CD4-positive, CD25-positive, alpha-beta regulatory T cell (primary cell): ENCODE data around the gene KRTAP10-2. TPM values are rescaled to one million over a fixed set of nuclear protein-coding genes. Genes with fewer than 3 reads are reported as not detected.
A peak's percentile ranks its signal among the peaks of the same experiment; 100 is the strongest.
"Not testable (repeated sequence)": the region's sequence is repeated elsewhere in the genome, so short reads cannot be mapped to it uniquely, and the experiment has no call there.

Experiments used
- ATAC-seq, 2 donors: fragments of 150-1000 bp; cut with Tn5 transposase; one replicate each; pipeline ENCODE4 v1.10.0; 2021; ENCODE audit warnings: low read depth in 2 of 2, moderate number of reproducible peaks in 2 of 2, moderate library complexity in 1 of 2
- DNase-seq, 3 donors: peaks; one replicate each; pipeline versions ENCODE4 v3.0.0 to v3.0.0-alpha.2; 2012 to 2022; ENCODE audit warnings: mixed read lengths in 1 of 3
- H3K27ac ChIP-seq: one replicate; pipeline ENCODE4 v1.7.0; 2013; ENCODE audit warnings: mild to moderate bottlenecking, low read length; ENCODE audit not compliant: insufficient read depth, poor library complexity, severe bottlenecking
- H3K27me3 ChIP-seq: one replicate; pipeline ENCODE4 v1.7.0; 2013; ENCODE audit warnings: low read length; ENCODE audit not compliant: control insufficient read depth, insufficient read depth
- H3K36me3 ChIP-seq: one replicate; pipeline ENCODE4 v1.7.0; 2013; ENCODE audit warnings: mild to moderate bottlenecking, low read length, moderate library complexity; ENCODE audit not compliant: control insufficient read depth, insufficient read depth
- H3K4me1 ChIP-seq: 2 replicates; pipeline ENCODE4 v1.7.0; 2013; ENCODE audit warnings: mild to moderate bottlenecking, low read length; ENCODE audit not compliant: insufficient read depth, control insufficient read depth, poor library complexity, severe bottlenecking
- H3K4me3 ChIP-seq: one replicate; pipeline ENCODE4 v1.7.0; 2013; ENCODE audit warnings: low read depth, mild to moderate bottlenecking, low read length, moderate library complexity
- H3K9me3 ChIP-seq, 2 experiments: 1 replicate in 1 of 2; 2 replicates in 1 of 2; pipeline ENCODE4 v1.7.0; 2013; ENCODE audit warnings: low read length in 2 of 2, mild to moderate bottlenecking in 1 of 2, moderate library complexity in 1 of 2; ENCODE audit not compliant: control insufficient read depth in 2 of 2
- H3K27ac Mint-ChIP-seq, 3 donors: one replicate each; pipeline ENCODE4 v1.8.0; 2020 to 2022; ENCODE audit warnings: mild to moderate bottlenecking in 3 of 3, mixed read lengths in 3 of 3, moderate library complexity in 2 of 3
- H3K27me3 Mint-ChIP-seq: one replicate; pipeline ENCODE4 v1.8.0; 2022; ENCODE audit warnings: mild to moderate bottlenecking, mixed read lengths
- H3K36me3 Mint-ChIP-seq: one replicate; pipeline ENCODE4 v1.8.0; 2020; ENCODE audit warnings: mixed read lengths
- H3K4me1 Mint-ChIP-seq, 4 donors: one replicate each; pipeline ENCODE4 v1.8.0; 2020 to 2022; ENCODE audit warnings: mixed read lengths in 4 of 4, mild to moderate bottlenecking in 1 of 4
- H3K4me3 Mint-ChIP-seq, 4 donors: one replicate each; pipeline ENCODE4 v1.8.0; 2020 to 2022; ENCODE audit warnings: mild to moderate bottlenecking in 4 of 4, mixed read lengths in 4 of 4, moderate library complexity in 3 of 4
- H3K9me3 Mint-ChIP-seq, 7 donors: one replicate each; pipeline ENCODE4 v1.8.0; 2020 to 2022; ENCODE audit warnings: mixed read lengths in 7 of 7, mild to moderate bottlenecking in 3 of 7, moderate library complexity in 2 of 7
- polyA plus RNA-seq, 4 donors: library from polyadenylated mRNA; unstranded; fragments of 300-500 nt; fragmentation: Illumina TruSeq; gene quantifications; one replicate each; pipeline ENCODE4 v1.2.3, GENCODE V29; 2021
- total RNA-seq: library from RNA; stranded (reverse); gene quantifications from one replicate; pipeline ENCODE4 v1.2.3, GENCODE V29; 2022

KRTAP10-2 gene
- total and polyA plus RNA-seq, 5 donors from 2014 or later: not detected

DNA sequence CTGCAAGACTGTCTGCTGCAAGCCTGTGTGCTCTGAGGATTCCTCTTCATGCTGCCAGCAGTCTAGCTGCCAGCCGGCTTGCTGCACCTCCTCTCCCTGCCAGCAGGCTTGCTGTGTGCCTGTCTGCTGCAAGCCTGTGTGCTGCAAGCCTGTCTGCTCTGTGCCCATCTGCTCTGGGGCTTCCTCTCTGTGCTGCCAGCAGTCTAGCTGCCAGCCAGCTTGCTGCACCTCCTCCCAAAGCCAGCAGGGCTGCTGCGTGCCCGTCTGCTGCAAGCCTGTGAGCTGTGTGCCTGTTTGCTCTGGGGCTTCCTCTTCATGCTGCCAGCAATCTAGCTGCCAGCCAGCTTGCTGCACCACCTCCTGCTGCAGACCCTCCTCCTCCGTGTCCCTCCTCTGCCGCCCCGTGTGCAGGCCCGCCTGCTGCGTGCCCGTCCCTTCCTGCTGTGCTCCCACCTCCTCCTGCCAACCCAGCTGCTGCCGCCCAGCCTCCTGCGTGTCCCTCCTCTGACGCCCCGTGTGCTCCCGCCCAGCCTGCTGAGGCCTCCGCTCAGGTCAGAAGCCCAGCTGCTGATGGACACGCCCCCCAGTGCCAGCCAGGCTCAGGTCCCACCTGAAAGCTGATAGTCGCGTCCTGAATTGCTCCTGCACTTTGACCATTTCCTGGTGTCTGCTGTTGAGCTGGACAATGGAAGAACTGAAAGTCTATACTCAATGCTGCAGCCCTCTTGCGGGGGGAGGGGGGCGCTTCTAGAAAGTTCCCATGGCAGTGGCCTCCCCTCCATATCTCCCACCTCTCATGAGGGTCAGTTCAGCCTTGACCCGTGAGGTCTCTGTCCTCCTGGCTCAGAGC, 23.4 kb upstream of the KRTAP10-2 start:
- Mint-ChIP-seq H3K27me3 (peaks cover 32% of the 10 kb centered on the region), H3K4me3 (no peak overlapping the region), H3K9me3 (peaks cover 0 to 22% (median 4%) of the 10 kb centered on the region in 7 donors), H3K27ac (peak overlapping the region in 1 of 3 donors; percentile 36), H3K4me1 (peaks cover 0 to 5% (median 0%) of the 10 kb centered on the region in 4 donors), H3K36me3 (peaks cover 6% of the 10 kb centered on the region)
- peaks cover 5% of the 10 kb centered on the region for H3K4me1 ChIP-seq
- H3K9me3 ChIP-seq: peaks cover 11 to 12% of the 10 kb centered on the region in 2 experiments
- no peaks in the 10 kb centered on the region for H3K36me3 ChIP-seq
- DNase-seq (no peak), ATAC-seq (no peak)
- H3K4me3 ChIP-seq: no peak overlapping the region
- no peaks in the 10 kb centered on the region for H3K27me3 ChIP-seq
- H3K27ac ChIP-seq: no peak overlapping the region

- not testable (repeated sequence) for H3K36me3 ChIP-seq, H3K27me3 ChIP-seq, H3K36me3 Mint-ChIP-seq, H3K4me3 Mint-ChIP-seq, H3K4me1 ChIP-seq, H3K4me3 ChIP-seq, ATAC-seq, H3K27ac ChIP-seq, H3K4me1 Mint-ChIP-seq, DNase-seq
- Mint-ChIP-seq H3K9me3 (peaks cover 0 to 19% (median 1%) of the 10 kb centered on the region in 7 donors), H3K27ac (peak within 1 kb of the TSS in 1 of 3 donors; percentile 73), H3K27me3 (peaks cover 27% of the 10 kb centered on the region)
- peaks cover 11 to 12% of the 10 kb centered on the region in 2 experiments for H3K9me3 ChIP-seq
These were observed 22.5 kb upstream of the KRTAP10-2 start, which contains the start of gene KRTAP10-4 for GRCh38 chr21:44573630-44574456. KRTAP10-4 (plus strand) TSS chr21:44573729; CDS start chr21:44573759, 30 bp downstream.

GRCh38 chr21:44572959-44573583, 21.8 kb upstream of the KRTAP10-2 start:
- Histone ChIP-seq H3K9me3 (peaks cover 11 to 12% of the 10 kb centered on the region in 2 experiments), H3K27me3 (no peaks in the 10 kb centered on the region), H3K36me3 (no peaks in the 10 kb centered on the region), H3K4me3 (no peak overlapping the region), H3K27ac (no peak overlapping the region), H3K4me1 (peaks cover 5% of the 10 kb centered on the region)
- DNase-seq (no peak), ATAC-seq (no peak)
- H3K27ac Mint-ChIP-seq: peak overlapping the region in 1 of 3 donors; percentile 73
- peaks cover 23% of the 10 kb centered on the region for H3K27me3 Mint-ChIP-seq
- H3K4me1 Mint-ChIP-seq: peaks cover 0 to 7% (median 0%) of the 10 kb centered on the region in 4 donors
- H3K36me3 Mint-ChIP-seq: peaks cover 6% of the 10 kb centered on the region
- peaks cover 0 to 18% (median 1%) of the 10 kb centered on the region in 7 donors for H3K9me3 Mint-ChIP-seq
- H3K4me3 Mint-ChIP-seq: no peak overlapping the region

- peaks cover 3% of the 10 kb centered on the region for H3K36me3 Mint-ChIP-seq
These were observed 20.8 kb upstream of the KRTAP10-2 start for GRCh38 chr21:44571844-44572782.

DNA sequence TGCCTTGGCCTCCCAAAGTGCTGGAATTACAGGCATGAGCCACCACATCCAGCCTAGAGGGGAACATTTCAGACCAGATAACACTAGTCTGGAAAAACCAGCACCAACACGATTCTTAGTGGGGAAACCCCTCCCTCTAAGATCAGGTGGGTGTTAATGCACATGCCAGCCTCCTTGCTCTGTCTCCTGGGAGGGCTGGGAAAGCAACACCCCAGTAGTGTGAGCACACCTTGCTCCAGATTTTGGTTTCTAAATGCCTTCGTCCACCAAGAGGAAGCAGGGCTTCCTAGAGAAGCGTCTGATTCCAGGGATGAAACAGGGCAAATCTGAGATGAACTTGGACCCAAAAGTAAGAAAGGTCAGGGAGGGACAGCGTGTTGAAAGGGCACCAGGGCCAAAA, 20.0 kb upstream of the KRTAP10-2 start:
- no peak for ATAC-seq

More at GRCh38 chr21:44571844-44572782, 20.8 kb upstream of the KRTAP10-2 start:
- H3K27me3 ChIP-seq: no peaks in the 10 kb centered on the region
- no peak overlapping the region for H3K27ac ChIP-seq
- ATAC-seq: no peak
- peaks cover 5% of the 10 kb centered on the region for H3K4me1 ChIP-seq
- no peak overlapping the region for H3K27ac Mint-ChIP-seq
- no peak overlapping the region for H3K4me3 ChIP-seq
- H3K9me3 ChIP-seq: peaks cover 6 to 8% of the 10 kb centered on the region in 2 experiments
- peaks cover 0 to 11% (median 3%) of the 10 kb centered on the region in 7 donors for H3K9me3 Mint-ChIP-seq
- no peaks in the 10 kb centered on the region for H3K36me3 ChIP-seq
- peaks cover 23% of the 10 kb centered on the region for H3K27me3 Mint-ChIP-seq
- H3K4me1 Mint-ChIP-seq: peaks cover 0 to 7% (median 0%) of the 10 kb centered on the region in 4 donors
- H3K4me3 Mint-ChIP-seq: no peak overlapping the region
- DNase-seq: no peak

GRCh38 chr21:44569861-44570517, 18.7 kb upstream of the KRTAP10-2 start:
- H3K4me1 ChIP-seq: peaks cover 10% of the 10 kb centered on the region
- no peaks in the 10 kb centered on the region for H3K27me3 ChIP-seq
- H3K36me3 Mint-ChIP-seq: no peaks in the 10 kb centered on the region
- no peak overlapping the region for H3K27ac ChIP-seq
- no peak overlapping the region for H3K4me3 ChIP-seq
- H3K4me1 Mint-ChIP-seq: peaks cover 6 to 12% (median 6%) of the 10 kb centered on the region in 4 donors
- H3K36me3 ChIP-seq: no peaks in the 10 kb centered on the region
- no peaks in the 10 kb centered on the region for H3K9me3 ChIP-seq
- H3K4me3 Mint-ChIP-seq: no peak overlapping the region
- H3K9me3 Mint-ChIP-seq: peaks cover 0 to 3% (median 0%) of the 10 kb centered on the region in 7 donors
- DNase-seq (no peak), ATAC-seq (no peak)
- peaks cover 14% of the 10 kb centered on the region for H3K27me3 Mint-ChIP-seq
- H3K27ac Mint-ChIP-seq: peak overlapping the region in 1 of 3 donors; percentile 60

More for the DNA sequence above, 20.0 kb upstream of the KRTAP10-2 start:
- Mint-ChIP-seq H3K27me3 (peaks cover 23% of the 10 kb centered on the region), H3K27ac (no peak overlapping the region), H3K9me3 (peaks cover 0 to 6% (median 1%) of the 10 kb centered on the region in 7 donors), H3K4me1 (peaks cover 0 to 7% (median 0%) of the 10 kb centered on the region in 4 donors), H3K36me3 (no peaks in the 10 kb centered on the region), H3K4me3 (no peak overlapping the region)
- no peak for DNase-seq
- H3K36me3 ChIP-seq: no peaks in the 10 kb centered on the region
- H3K27ac ChIP-seq: no peak overlapping the region
- no peaks in the 10 kb centered on the region for H3K9me3 ChIP-seq
- H3K4me1 ChIP-seq: peaks cover 5% of the 10 kb centered on the region
- H3K4me3 ChIP-seq: no peak overlapping the region
- no peaks in the 10 kb centered on the region for H3K27me3 ChIP-seq
